ENCODE results near the gene IGFBP6. TPM values are rescaled to one million over a fixed set of nuclear protein-coding genes. Genes with fewer than 3 reads are reported as not detected.

IGFBP6 gene
- total RNA-seq, 2 experiments from 2014 or later: 3.7 to 6.4 TPM

- CTCF ChIA-PET: interaction anchor here (0.6 to 19.4 kb wide), 3 partner anchors 32 to 144 kb away, joined by 3 to 360 read pairs (median 6); partner anchors contain the start of genes IGFBP6 and SOAT2
- H3K27ac Mint-ChIP-seq: no peak overlapping the region
- H3K4me3 Mint-ChIP-seq: no peak overlapping the region
- DNase-seq: no peak
- H3K36me3 Mint-ChIP-seq (ENCODE audit: low read depth): peaks cover 15% of the 10 kb centered on the region
- no peaks in the 10 kb centered on the region for H3K9me3 Mint-ChIP-seq
- H3K27me3 Mint-ChIP-seq (ENCODE audit: low read depth): no peaks in the 10 kb centered on the region
- intact Hi-C loops (cut with micrococcal nuclease): loop anchor here (5.0 kb wide), 1 partner anchor 128 kb away; no protein-coding TSS in a partner anchor
- H3K4me1 Mint-ChIP-seq (ENCODE audit: low read depth): peaks cover 14% of the 10 kb centered on the region
These were observed 28.5 kb upstream of the IGFBP6 start for GRCh38 chr12:53068811-53069585.

- Mint-ChIP-seq H3K36me3 (ENCODE audit: low read depth) (peaks cover 22% of the 10 kb centered on the region), H3K27me3 (ENCODE audit: low read depth) (no peaks in the 10 kb centered on the region), H3K27ac (peak overlapping the region; percentile 30), H3K4me3 (no peak overlapping the region), H3K4me1 (ENCODE audit: low read depth) (peaks cover 17% of the 10 kb centered on the region), H3K9me3 (no peaks in the 10 kb centered on the region)
- no peak for DNase-seq
- CTCF ChIA-PET: interaction anchor here (1.1 to 19.4 kb wide), 2 partner anchors 14 to 32 kb away, joined by 3 to 360 read pairs; partner anchors contain the start of genes IGFBP6 and SOAT2
- intact Hi-C loops (cut with micrococcal nuclease): loop anchor here (5.0 kb wide), 1 partner anchor 127 kb away; no protein-coding TSS in a partner anchor
These were observed 27.7 kb upstream of the IGFBP6 start for GRCh38 chr12:53069621-53070410.

- intact Hi-C loops (cut with micrococcal nuclease): no loop called here
- no peak for DNase-seq
- CTCF ChIA-PET: interaction anchor here (1.1 to 19.4 kb wide), 2 partner anchors 15 to 30 kb away, joined by 3 to 360 read pairs; partner anchors contain the start of genes IGFBP6 and SOAT2
- H3K36me3 Mint-ChIP-seq (ENCODE audit: low read depth): peaks cover 20% of the 10 kb centered on the region
- H3K27ac Mint-ChIP-seq: no peak overlapping the region
- no peaks in the 10 kb centered on the region for H3K27me3 Mint-ChIP-seq (ENCODE audit: low read depth)
- H3K4me3 Mint-ChIP-seq: no peak overlapping the region
- H3K4me1 Mint-ChIP-seq (ENCODE audit: low read depth): peaks cover 20% of the 10 kb centered on the region
- no peaks in the 10 kb centered on the region for H3K9me3 Mint-ChIP-seq
These were observed 26.5 kb upstream of the IGFBP6 start for GRCh38 chr12:53070877-53071492.

- peak overlapping the region; percentile 62 for H3K27ac Mint-ChIP-seq
- intact Hi-C loops (cut with micrococcal nuclease): no loop called here
- H3K27me3 Mint-ChIP-seq (ENCODE audit: low read depth): no peaks in the 10 kb centered on the region
- H3K4me1 Mint-ChIP-seq (ENCODE audit: low read depth): peaks cover 16% of the 10 kb centered on the region
- no peaks in the 10 kb centered on the region for H3K9me3 Mint-ChIP-seq
- CTCF ChIA-PET: interaction anchor here (19.4 kb wide), 1 partner anchor 30 kb away, joined by 360 read pairs; the partner anchor contains the start of genes IGFBP6 and SOAT2
- no peak for DNase-seq
- H3K4me3 Mint-ChIP-seq: no peak overlapping the region
- H3K36me3 Mint-ChIP-seq (ENCODE audit: low read depth): peaks cover 19% of the 10 kb centered on the region
These were observed 25.6 kb upstream of the IGFBP6 start for GRCh38 chr12:53071591-53072551.

- H3K4me1 Mint-ChIP-seq (ENCODE audit: low read depth): peaks cover 21% of the 10 kb centered on the region
- H3K4me3 Mint-ChIP-seq: no peak overlapping the region
- intact Hi-C loops (cut with micrococcal nuclease): no loop called here
- no peak overlapping the region for H3K27ac Mint-ChIP-seq
- no peak for DNase-seq
- peaks cover 19% of the 10 kb centered on the region for H3K36me3 Mint-ChIP-seq (ENCODE audit: low read depth)
- CTCF ChIA-PET: interaction anchor here (19.4 kb wide), 1 partner anchor 28 kb away, joined by 360 read pairs; the partner anchor contains the start of genes IGFBP6 and SOAT2
- H3K27me3 Mint-ChIP-seq (ENCODE audit: low read depth): no peaks in the 10 kb centered on the region
- no peaks in the 10 kb centered on the region for H3K9me3 Mint-ChIP-seq
These were observed 23.6 kb upstream of the IGFBP6 start for GRCh38 chr12:53073881-53074280.

- peaks cover 18% of the 10 kb centered on the region for H3K36me3 Mint-ChIP-seq (ENCODE audit: low read depth)
- H3K4me1 Mint-ChIP-seq (ENCODE audit: low read depth): peaks cover 21% of the 10 kb centered on the region
- H3K9me3 Mint-ChIP-seq: no peaks in the 10 kb centered on the region
- CTCF ChIA-PET: interaction anchor here (8.2 to 19.4 kb wide), 2 partner anchors 8 to 27 kb away, joined by 80 to 360 read pairs; partner anchors contain the start of genes IGFBP6 and SOAT2
- DNase-seq: no peak
- H3K27ac Mint-ChIP-seq: no peak overlapping the region
- intact Hi-C loops (cut with micrococcal nuclease): no loop called here
- no peaks in the 10 kb centered on the region for H3K27me3 Mint-ChIP-seq (ENCODE audit: low read depth)
- no peak overlapping the region for H3K4me3 Mint-ChIP-seq
These were observed 23.0 kb upstream of the IGFBP6 start for GRCh38 chr12:53074283-53074998.

- H3K4me3 Mint-ChIP-seq: no peak overlapping the region
- H3K9me3 Mint-ChIP-seq: no peaks in the 10 kb centered on the region
- CTCF ChIA-PET: interaction anchor here (8.2 to 19.4 kb wide), 2 partner anchors 9 to 26 kb away, joined by 80 to 360 read pairs; partner anchors contain the start of genes IGFBP6 and SOAT2
- intact Hi-C loops (cut with micrococcal nuclease): no loop called here
- DNase-seq: no peak
- H3K4me1 Mint-ChIP-seq (ENCODE audit: low read depth): peaks cover 24% of the 10 kb centered on the region
- H3K27me3 Mint-ChIP-seq (ENCODE audit: low read depth): no peaks in the 10 kb centered on the region
- no peak overlapping the region for H3K27ac Mint-ChIP-seq
- H3K36me3 Mint-ChIP-seq (ENCODE audit: low read depth): peaks cover 18% of the 10 kb centered on the region
These were observed 22.5 kb upstream of the IGFBP6 start for GRCh38 chr12:53074999-53075370.

GRCh38 chr12:53076461-53076860, 21.0 kb upstream of the IGFBP6 start:
- Mint-ChIP-seq H3K27ac (no peak overlapping the region), H3K36me3 (ENCODE audit: low read depth) (peaks cover 18% of the 10 kb centered on the region), H3K27me3 (ENCODE audit: low read depth) (no peaks in the 10 kb centered on the region), H3K4me3 (no peak overlapping the region), H3K9me3 (no peaks in the 10 kb centered on the region), H3K4me1 (ENCODE audit: low read depth) (peaks cover 33% of the 10 kb centered on the region)
- no peak for DNase-seq
- CTCF ChIA-PET: interaction anchor here (2.0 to 19.4 kb wide), 3 partner anchors 10 to 25 kb away, joined by 7 to 360 read pairs (median 80); partner anchors contain the start of genes IGFBP6 and SOAT2
- intact Hi-C loops (cut with micrococcal nuclease): no loop called here

- Mint-ChIP-seq H3K27me3 (ENCODE audit: low read depth) (no peaks in the 10 kb centered on the region), H3K36me3 (ENCODE audit: low read depth) (peaks cover 16% of the 10 kb centered on the region), H3K4me3 (no peak overlapping the region), H3K4me1 (ENCODE audit: low read depth) (peaks cover 33% of the 10 kb centered on the region), H3K9me3 (no peaks in the 10 kb centered on the region), H3K27ac (no peak overlapping the region)
- CTCF ChIA-PET: interaction anchor here (2.0 to 19.4 kb wide), 3 partner anchors 11 to 24 kb away, joined by 7 to 360 read pairs (median 80); partner anchors contain the start of genes IGFBP6 and SOAT2
- no peak for DNase-seq
- intact Hi-C loops (cut with micrococcal nuclease): no loop called here
These were observed 20.4 kb upstream of the IGFBP6 start for GRCh38 chr12:53077030-53077429.

- Mint-ChIP-seq H3K27me3 (ENCODE audit: low read depth) (no peaks in the 10 kb centered on the region), H3K27ac (peak overlapping the region; percentile 85), H3K36me3 (ENCODE audit: low read depth) (peaks cover 11% of the 10 kb centered on the region), H3K4me3 (peak overlapping the region; percentile 88), H3K4me1 (ENCODE audit: low read depth) (peaks cover 37% of the 10 kb centered on the region), H3K9me3 (no peaks in the 10 kb centered on the region)
- peak; percentile 52 for DNase-seq
- intact Hi-C loops (cut with micrococcal nuclease): loop anchor here (1.0 to 2.0 kb wide), 7 partner anchors 21 to 648 kb away; partner anchors contain the start of genes CALCOCO1, CSAD, EIF4B and PFDN5
- CTCF ChIA-PET: interaction anchor here (1.1 to 19.4 kb wide), 4 partner anchors 12 to 266 kb away, joined by 3 to 360 read pairs (median 42); partner anchors contain the start of genes IGFBP6 and SOAT2
These were observed 18.8 kb upstream of the IGFBP6 start for GRCh38 chr12:53078425-53079225.

All from activated naive CD4-positive, alpha-beta T cell treated with anti-CD3 and anti-CD28 coated beads for 36 hours (primary cell).